Measurements from ENCODE around the gene HSF4.
"Not testable (repeated sequence)": the region's sequence is repeated elsewhere in the genome, so short reads cannot be mapped to it uniquely, and the experiment has no call there.

Gene HSF4

GRCh38 chr16:67164599-67165061 is at the start of gene HSF4:
TSS of gene HSF4 (plus strand) at chr16:67164745. CDS start at chr16:67164812, 67 bp downstream.
- no peak for TF ChIP-seq Cebpa-rat (IDR thresholded peaks at IDR 0.05)
- Histone ChIP-seq H3K9me3 (replicated peaks in 1 of 11) (no peaks in the 10 kb centered on the region), H3K4me1 (peaks cover 40 to 84% (median 56%) of the 10 kb centered on the region in 10 experiments), H3K36me3 (no peaks in the 10 kb centered on the region), H3K4me3 (peak within 1 kb of the TSS; percentile 45 to 66 (median 53)), H4K20me1 (peaks cover 18 to 55% (median 44%) of the 10 kb centered on the region in 11 experiments; a peak in 20 of 22 replicates), H3K4me2 (peak within 1 kb of the TSS; percentile 70 to 97 (median 87)), H3K27me3 (peaks cover 53 to 87% (median 82%) of the 10 kb centered on the region in 11 experiments), H3K9ac (peak within 1 kb of the TSS in 10 of 11 experiments; percentile 9 to 69 (median 30); a peak in 12 of 22 replicates), H3K27ac (no peak within 1 kb of the TSS; a peak in 1 of 22 replicates)

- H3K9me3 ChIP-seq (replicated peaks in 1 of 11): no peaks in the 10 kb centered on the region
- H4K20me1 ChIP-seq: peaks cover 16 to 91% (median 72%) of the 10 kb centered on the region in 11 experiments; a peak in 18 of 22 replicates
- H3K9ac ChIP-seq: no peak overlapping the region
- no peak for TF ChIP-seq Cebpa-rat (IDR thresholded peaks at IDR 0.05)
- peak overlapping the region in 1 of 11 experiments; percentile 39; a peak in 1 of 22 replicates for H3K27ac ChIP-seq
- no peaks in the 10 kb centered on the region for H3K27me3 ChIP-seq
- peaks cover 37 to 69% (median 48%) of the 10 kb centered on the region in 11 experiments for H3K36me3 ChIP-seq
- H3K4me3 ChIP-seq: no peak overlapping the region
- H3K4me2 ChIP-seq: peak overlapping the region in 7 of 11 experiments; percentile 17 to 64 (median 49); a peak in 12 of 22 replicates
- H3K4me1 ChIP-seq: peaks cover 21 to 70% (median 53%) of the 10 kb centered on the region in 10 experiments
These were observed 49.8 kb upstream of the HSF4 start for GRCh38 chr16:67114793-67115192.

GRCh38 chr16:67115639-67116038 is 48.9 kb upstream of the HSF4 start:
- no peak for TF ChIP-seq Cebpa-rat (IDR thresholded peaks at IDR 0.05)
- Histone ChIP-seq H3K36me3 (peaks cover 46 to 77% (median 56%) of the 10 kb centered on the region in 11 experiments), H3K4me1 (peaks cover 18 to 70% (median 52%) of the 10 kb centered on the region in 10 experiments), H3K4me3 (no peak overlapping the region), H3K9me3 (replicated peaks in 1 of 11) (no peaks in the 10 kb centered on the region), H4K20me1 (peaks cover 14 to 99% (median 77%) of the 10 kb centered on the region in 11 experiments; a peak in 18 of 22 replicates), H3K4me2 (peak overlapping the region in 7 of 11 experiments; percentile 17 to 64 (median 49); a peak in 13 of 22 replicates), H3K27me3 (no peaks in the 10 kb centered on the region), H3K27ac (peak overlapping the region in 7 of 11 experiments; percentile 4 to 63 (median 31); a peak in 9 of 22 replicates), H3K9ac (peak overlapping the region in 2 of 11 experiments; percentile 18 to 26; a peak in 2 of 22 replicates)

GRCh38 chr16:67116388-67117311 is 47.9 kb upstream of the HSF4 start:
- no peaks in the 10 kb centered on the region for H3K9me3 ChIP-seq (replicated peaks in 1 of 11)
- peak overlapping the region in 8 of 11 experiments; percentile 5 to 63 (median 28); a peak in 10 of 22 replicates for H3K27ac ChIP-seq
- no peak for TF ChIP-seq Cebpa-rat (IDR thresholded peaks at IDR 0.05)
- H3K9ac ChIP-seq: peak overlapping the region in 5 of 11 experiments; percentile 1 to 26 (median 3); a peak in 5 of 22 replicates
- H4K20me1 ChIP-seq: peaks cover 7 to 100% (median 72%) of the 10 kb centered on the region in 11 experiments; a peak in 18 of 22 replicates
- H3K27me3 ChIP-seq: no peaks in the 10 kb centered on the region
- peaks cover 8 to 62% (median 42%) of the 10 kb centered on the region in 10 experiments for H3K4me1 ChIP-seq
- H3K36me3 ChIP-seq: peaks cover 53 to 83% (median 63%) of the 10 kb centered on the region in 11 experiments
- H3K4me3 ChIP-seq: no peak overlapping the region
- peak overlapping the region in 7 of 11 experiments; percentile 7 to 64 (median 49); a peak in 12 of 22 replicates for H3K4me2 ChIP-seq

GRCh38 chr16:67117716-67118115 is 46.8 kb upstream of the HSF4 start:
- Histone ChIP-seq H3K4me1 (peaks cover 0 to 51% (median 31%) of the 10 kb centered on the region in 10 experiments; a peak in 19 of 20 replicates), H3K36me3 (peaks cover 53 to 83% (median 65%) of the 10 kb centered on the region in 11 experiments)

GRCh38 chr16:67120025-67120424 is 44.5 kb upstream of the HSF4 start:
- no peaks in the 10 kb centered on the region for H3K27me3 ChIP-seq
- H4K20me1 ChIP-seq: peaks cover 7 to 99% (median 47%) of the 10 kb centered on the region in 11 experiments; a peak in 18 of 22 replicates
- H3K4me1 ChIP-seq: peaks cover 0 to 29% (median 24%) of the 10 kb centered on the region in 10 experiments; a peak in 18 of 20 replicates

More at GRCh38 chr16:67117716-67118115, 46.8 kb upstream of the HSF4 start:
- no peak overlapping the region for H3K9ac ChIP-seq
- no peak for TF ChIP-seq Cebpa-rat (IDR thresholded peaks at IDR 0.05)
- peaks cover 7 to 99% (median 64%) of the 10 kb centered on the region in 11 experiments; a peak in 18 of 22 replicates for H4K20me1 ChIP-seq
- H3K27ac ChIP-seq: peak overlapping the region in 2 of 11 experiments; percentile 31 to 63; a peak in 2 of 22 replicates
- no peaks in the 10 kb centered on the region for H3K9me3 ChIP-seq (replicated peaks in 1 of 11)
- peak overlapping the region in 3 of 11 experiments; percentile 60 to 64 (median 64); a peak in 6 of 22 replicates for H3K4me2 ChIP-seq
- H3K27me3 ChIP-seq: no peaks in the 10 kb centered on the region
- H3K4me3 ChIP-seq: no peak overlapping the region

GRCh38 chr16:67122799-67123198 is 41.7 kb upstream of the HSF4 start:
- not testable (repeated sequence) for H3K4me1 ChIP-seq; H3K27ac ChIP-seq; H3K9me3 ChIP-seq (replicated peaks in 1 of 11); H3K4me2 ChIP-seq; H3K4me3 ChIP-seq; H3K9ac ChIP-seq; H3K27me3 ChIP-seq
- Histone ChIP-seq H4K20me1 (peaks cover 7 to 97% (median 31%) of the 10 kb centered on the region in 11 experiments; a peak in 19 of 22 replicates), H3K36me3 (peaks cover 81 to 93% (median 88%) of the 10 kb centered on the region in 11 experiments)

More at GRCh38 chr16:67120025-67120424, 44.5 kb upstream of the HSF4 start:
- no peak overlapping the region for H3K4me3 ChIP-seq
- H3K9ac ChIP-seq: no peak overlapping the region
- H3K27ac ChIP-seq: no peak overlapping the region
- no peak overlapping the region for H3K4me2 ChIP-seq
- TF ChIP-seq Cebpa-rat (IDR thresholded peaks at IDR 0.05): no peak
- H3K36me3 ChIP-seq: peaks cover 63 to 85% (median 76%) of the 10 kb centered on the region in 11 experiments
- H3K9me3 ChIP-seq (replicated peaks in 1 of 11): no peaks in the 10 kb centered on the region

GRCh38 chr16:67128417-67128816 is 36.1 kb upstream of the HSF4 start:
- H3K36me3 ChIP-seq: peaks cover 79 to 100% (median 92%) of the 10 kb centered on the region in 11 experiments
- H3K27ac ChIP-seq: no peak overlapping the region
- no peak overlapping the region for H3K4me3 ChIP-seq
- H3K9me3 ChIP-seq (replicated peaks in 1 of 11): no peaks in the 10 kb centered on the region
- peaks cover 0 to 89% (median 11%) of the 10 kb centered on the region in 11 experiments; a peak in 10 of 22 replicates for H4K20me1 ChIP-seq
- H3K4me1 ChIP-seq: no peaks in the 10 kb centered on the region
- no peak overlapping the region for H3K9ac ChIP-seq
- H3K4me2 ChIP-seq: no peak overlapping the region
- TF ChIP-seq Cebpa-rat (IDR thresholded peaks at IDR 0.05): no peak
- H3K27me3 ChIP-seq: no peaks in the 10 kb centered on the region

Data from BLaER1 treated with 17β-estradiol and CSF1 and Interleukin-3, amounts not matched to agents 10 nM and 100 nM (cell line).